WTC11 (cell line): Measurements from ENCODE around the gene CHMP1B.

Experiments
- CBFB ChIP-seq: sonication (generic); formaldehyde crosslinking; IDR thresholded peaks from 2 replicates; pipeline ENCODE4 v1.8.1; 2022; ENCODE audit warnings: mild to moderate bottlenecking, low read depth, missing genetic modification reagents
- NR2C2 ChIP-seq: sonication (generic); formaldehyde crosslinking; IDR thresholded peaks from 2 replicates; pipeline ENCODE4 v1.8.0; 2022; ENCODE audit warnings: mild to moderate bottlenecking, missing genetic modification reagents
- RELA ChIP-seq: sonication (generic); formaldehyde crosslinking; IDR thresholded peaks from 2 replicates; pipeline ENCODE4 v1.8.1; 2022; ENCODE audit warnings: missing genetic modification reagents, mild to moderate bottlenecking, borderline replicate concordance
- SP1 ChIP-seq: sonication (generic); formaldehyde crosslinking; conservative IDR thresholded peaks from 2 replicates; pipeline ENCODE4 v1.8.1; 2022; ENCODE audit warnings: missing genetic modification reagents
- ZNF219 ChIP-seq: sonication (generic); formaldehyde crosslinking; IDR thresholded peaks from 2 replicates; pipeline ENCODE4 v1.8.0; 2023; ENCODE audit warnings: missing genetic modification reagents, mild to moderate bottlenecking, borderline replicate concordance
- TF ChIP-seq, protein P1 (sequence below): fragments of 200-600 bp; IDR thresholded peaks from 2 replicates; pipeline ENCODE4 v1.8.0; 2022; ENCODE audit warnings: antibody characterized with exemption
- TF ChIP-seq, protein P2 (sequence below): fragments of 250-450 bp; sonication (Bioruptor Pico); IDR thresholded peaks from 2 replicates; pipeline ENCODE4 v1.9.0; 2021; ENCODE audit warnings: mild to moderate bottlenecking, borderline replicate concordance

DNA sequence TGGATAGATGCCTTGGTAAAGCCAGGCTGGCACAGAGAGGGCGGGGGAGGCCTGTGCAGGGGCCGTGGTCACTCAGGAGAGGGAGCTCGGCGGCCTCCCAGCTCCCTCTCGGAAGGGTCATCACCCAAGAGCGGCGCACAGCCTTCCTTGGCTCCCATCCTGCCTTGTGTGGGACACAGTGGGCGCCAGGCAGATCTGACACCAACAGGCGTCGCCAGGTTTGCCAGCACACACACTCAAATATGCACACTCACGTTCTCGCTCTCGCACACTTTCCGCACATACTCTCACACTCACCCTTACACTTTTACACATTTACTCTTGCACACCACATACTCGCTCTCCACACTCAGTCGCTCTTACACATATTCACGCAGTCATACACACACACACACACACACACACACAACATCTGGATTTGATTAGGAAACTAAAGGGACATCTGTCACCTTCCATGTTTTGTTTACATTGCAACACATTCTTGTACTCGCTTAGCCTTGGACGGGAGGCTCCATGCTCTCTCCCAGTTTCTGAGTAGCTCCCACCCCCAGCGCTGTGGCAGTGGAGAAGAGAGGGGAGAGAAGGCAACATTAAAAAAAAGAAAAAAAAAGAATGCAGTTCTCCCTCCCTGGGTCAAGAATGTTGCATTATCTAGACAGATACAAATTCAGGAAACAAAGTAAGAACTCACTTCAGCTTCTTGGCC, 10.5 kb downstream of the CHMP1B start:
- no peak for TF ChIP-seq CBFB (CRISPR knock-in tag)
- TF ChIP-seq RELA (CRISPR knock-in tag) = no peak
- no peak for TF ChIP-seq NR2C2 (CRISPR knock-in tag)
- TF ChIP-seq, protein P1, sequence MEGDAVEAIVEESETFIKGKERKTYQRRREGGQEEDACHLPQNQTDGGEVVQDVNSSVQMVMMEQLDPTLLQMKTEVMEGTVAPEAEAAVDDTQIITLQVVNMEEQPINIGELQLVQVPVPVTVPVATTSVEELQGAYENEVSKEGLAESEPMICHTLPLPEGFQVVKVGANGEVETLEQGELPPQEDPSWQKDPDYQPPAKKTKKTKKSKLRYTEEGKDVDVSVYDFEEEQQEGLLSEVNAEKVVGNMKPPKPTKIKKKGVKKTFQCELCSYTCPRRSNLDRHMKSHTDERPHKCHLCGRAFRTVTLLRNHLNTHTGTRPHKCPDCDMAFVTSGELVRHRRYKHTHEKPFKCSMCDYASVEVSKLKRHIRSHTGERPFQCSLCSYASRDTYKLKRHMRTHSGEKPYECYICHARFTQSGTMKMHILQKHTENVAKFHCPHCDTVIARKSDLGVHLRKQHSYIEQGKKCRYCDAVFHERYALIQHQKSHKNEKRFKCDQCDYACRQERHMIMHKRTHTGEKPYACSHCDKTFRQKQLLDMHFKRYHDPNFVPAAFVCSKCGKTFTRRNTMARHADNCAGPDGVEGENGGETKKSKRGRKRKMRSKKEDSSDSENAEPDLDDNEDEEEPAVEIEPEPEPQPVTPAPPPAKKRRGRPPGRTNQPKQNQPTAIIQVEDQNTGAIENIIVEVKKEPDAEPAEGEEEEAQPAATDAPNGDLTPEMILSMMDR = no peak
- no peak for TF ChIP-seq ZNF219 (CRISPR knock-in tag)
- TF ChIP-seq, protein P2, sequence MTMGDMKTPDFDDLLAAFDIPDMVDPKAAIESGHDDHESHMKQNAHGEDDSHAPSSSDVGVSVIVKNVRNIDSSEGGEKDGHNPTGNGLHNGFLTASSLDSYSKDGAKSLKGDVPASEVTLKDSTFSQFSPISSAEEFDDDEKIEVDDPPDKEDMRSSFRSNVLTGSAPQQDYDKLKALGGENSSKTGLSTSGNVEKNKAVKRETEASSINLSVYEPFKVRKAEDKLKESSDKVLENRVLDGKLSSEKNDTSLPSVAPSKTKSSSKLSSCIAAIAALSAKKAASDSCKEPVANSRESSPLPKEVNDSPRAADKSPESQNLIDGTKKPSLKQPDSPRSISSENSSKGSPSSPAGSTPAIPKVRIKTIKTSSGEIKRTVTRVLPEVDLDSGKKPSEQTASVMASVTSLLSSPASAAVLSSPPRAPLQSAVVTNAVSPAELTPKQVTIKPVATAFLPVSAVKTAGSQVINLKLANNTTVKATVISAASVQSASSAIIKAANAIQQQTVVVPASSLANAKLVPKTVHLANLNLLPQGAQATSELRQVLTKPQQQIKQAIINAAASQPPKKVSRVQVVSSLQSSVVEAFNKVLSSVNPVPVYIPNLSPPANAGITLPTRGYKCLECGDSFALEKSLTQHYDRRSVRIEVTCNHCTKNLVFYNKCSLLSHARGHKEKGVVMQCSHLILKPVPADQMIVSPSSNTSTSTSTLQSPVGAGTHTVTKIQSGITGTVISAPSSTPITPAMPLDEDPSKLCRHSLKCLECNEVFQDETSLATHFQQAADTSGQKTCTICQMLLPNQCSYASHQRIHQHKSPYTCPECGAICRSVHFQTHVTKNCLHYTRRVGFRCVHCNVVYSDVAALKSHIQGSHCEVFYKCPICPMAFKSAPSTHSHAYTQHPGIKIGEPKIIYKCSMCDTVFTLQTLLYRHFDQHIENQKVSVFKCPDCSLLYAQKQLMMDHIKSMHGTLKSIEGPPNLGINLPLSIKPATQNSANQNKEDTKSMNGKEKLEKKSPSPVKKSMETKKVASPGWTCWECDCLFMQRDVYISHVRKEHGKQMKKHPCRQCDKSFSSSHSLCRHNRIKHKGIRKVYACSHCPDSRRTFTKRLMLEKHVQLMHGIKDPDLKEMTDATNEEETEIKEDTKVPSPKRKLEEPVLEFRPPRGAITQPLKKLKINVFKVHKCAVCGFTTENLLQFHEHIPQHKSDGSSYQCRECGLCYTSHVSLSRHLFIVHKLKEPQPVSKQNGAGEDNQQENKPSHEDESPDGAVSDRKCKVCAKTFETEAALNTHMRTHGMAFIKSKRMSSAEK (CRISPR knock-in tag) = no peak
- TF ChIP-seq SP1 (CRISPR knock-in tag) = no peak
